T-helper 17 cell (primary cell): ENCODE results near the gene DAPK3. TPM values are rescaled to one million over a fixed set of nuclear protein-coding genes. Genes with fewer than 3 reads are reported as not detected.
"Not testable (repeated sequence)": the region's sequence is repeated elsewhere in the genome, so short reads cannot be mapped to it uniquely, and the experiment has no call there.

Experiments
- ATAC-seq: fragments of 150-1000 bp; cut with Tn5 transposase; 2 replicates; pipeline ENCODE4 v1.10.0; 2021; ENCODE audit warnings: mild to moderate bottlenecking, moderate library complexity
- DNase-seq, 3 donors: peaks; one replicate each; pipeline versions ENCODE4 v3.0.0 to v3.0.0-alpha.2; 2020 to 2021
- H3K9me3 ChIP-seq: one replicate; pipeline ENCODE4 v1.7.0; 2013; ENCODE audit warnings: low read length, mild to moderate bottlenecking; ENCODE audit not compliant: control insufficient read depth, poor library complexity, severe bottlenecking
- H3K27ac Mint-ChIP-seq: one replicate; pipeline ENCODE4 v1.8.0; 2022; ENCODE audit warnings: mild to moderate bottlenecking, moderate library complexity, mixed read lengths
- H3K27me3 Mint-ChIP-seq: one replicate; pipeline ENCODE4 v1.8.0; 2022; ENCODE audit warnings: mixed read lengths
- H3K36me3 Mint-ChIP-seq: one replicate; pipeline ENCODE4 v1.8.0; 2022; ENCODE audit warnings: low read depth, mixed read lengths
- H3K4me1 Mint-ChIP-seq: one replicate; pipeline ENCODE4 v1.8.0; 2022; ENCODE audit warnings: mild to moderate bottlenecking, mixed read lengths
- H3K4me3 Mint-ChIP-seq: one replicate; pipeline ENCODE4 v1.8.0; 2022; ENCODE audit warnings: mild to moderate bottlenecking, moderate library complexity, mixed read lengths
- total RNA-seq, 4 donors: library from RNA in 2 of 4; stranded (reverse) in 2 of 4; gene quantifications; one replicate each; pipeline ENCODE4 v1.2.3 and lab custom pipeline; 2022 to 2026

The DAPK3 gene
- total RNA-seq, 2 donors from 2014 or later: 28.7 to 31.3 TPM

- H3K9me3 ChIP-seq: peaks cover 2% of the 10 kb centered on the region
- Mint-ChIP-seq H3K27ac (peak overlapping the region; percentile 51), H3K36me3 (peaks cover 5% of the 10 kb centered on the region), H3K4me3 (peak overlapping the region; percentile 57), H3K4me1 (peaks cover 19% of the 10 kb centered on the region), H3K27me3 (no peaks in the 10 kb centered on the region)
- no peak for DNase-seq
- no peak for ATAC-seq
Measured at GRCh38 chr19:3979674-3980352, 8.9 kb upstream of the DAPK3 start.

GRCh38 chr19:3979289-3979673 lies 8.4 kb upstream of the DAPK3 start:
- Mint-ChIP-seq H3K4me3 (peak overlapping the region; percentile 69), H3K27ac (peak overlapping the region; percentile 51), H3K4me1 (peaks cover 16% of the 10 kb centered on the region), H3K36me3 (peaks cover 5% of the 10 kb centered on the region), H3K27me3 (no peaks in the 10 kb centered on the region)
- ATAC-seq (no peak), DNase-seq (no peak)
- H3K9me3 ChIP-seq: no peaks in the 10 kb centered on the region

GRCh38 chr19:3978145-3978544 lies 7.2 kb upstream of the DAPK3 start:
- no peak for ATAC-seq
- peaks cover 6% of the 10 kb centered on the region for H3K4me1 Mint-ChIP-seq
- H3K4me3 Mint-ChIP-seq: peak overlapping the region; percentile 13
- H3K9me3 ChIP-seq: no peaks in the 10 kb centered on the region
- H3K36me3 Mint-ChIP-seq: peaks cover 2% of the 10 kb centered on the region
- no peaks in the 10 kb centered on the region for H3K27me3 Mint-ChIP-seq
- DNase-seq: no peak
- H3K27ac Mint-ChIP-seq: no peak overlapping the region

GRCh38 chr19:3977242-3978143 lies 6.6 kb upstream of the DAPK3 start:
- peak overlapping the region; percentile 31 for H3K4me3 Mint-ChIP-seq
- DNase-seq: no peak
- no peaks in the 10 kb centered on the region for H3K27me3 Mint-ChIP-seq
- ATAC-seq: peak; percentile 8
- H3K4me1 Mint-ChIP-seq: peaks cover 3% of the 10 kb centered on the region
- peak overlapping the region; percentile 56 for H3K27ac Mint-ChIP-seq
- H3K9me3 ChIP-seq: no peaks in the 10 kb centered on the region
- peaks cover 2% of the 10 kb centered on the region for H3K36me3 Mint-ChIP-seq

GRCh38 chr19:3976495-3977241 lies 5.8 kb upstream of the DAPK3 start:
- peak; percentile 6 for ATAC-seq
- H3K4me3 Mint-ChIP-seq: peak overlapping the region; percentile 31
- no peaks in the 10 kb centered on the region for H3K9me3 ChIP-seq
- peaks cover 2% of the 10 kb centered on the region for H3K36me3 Mint-ChIP-seq
- peak overlapping the region; percentile 56 for H3K27ac Mint-ChIP-seq
- no peaks in the 10 kb centered on the region for H3K27me3 Mint-ChIP-seq
- H3K4me1 Mint-ChIP-seq: peaks cover 3% of the 10 kb centered on the region
- no peak for DNase-seq

GRCh38 chr19:3975637-3976087 lies 4.8 kb upstream of the DAPK3 start:
- Mint-ChIP-seq H3K27ac (peak overlapping the region; percentile 47), H3K4me3 (peak overlapping the region; percentile 52), H3K4me1 (peaks cover 2% of the 10 kb centered on the region), H3K27me3 (no peaks in the 10 kb centered on the region), H3K36me3 (peaks cover 2% of the 10 kb centered on the region)
- ATAC-seq (no peak), DNase-seq (no peak)
- no peaks in the 10 kb centered on the region for H3K9me3 ChIP-seq

- H3K4me1 Mint-ChIP-seq: peaks cover 8% of the 10 kb centered on the region
- H3K27ac Mint-ChIP-seq: peak overlapping the region; percentile 47
- H3K27me3 Mint-ChIP-seq: no peaks in the 10 kb centered on the region
- H3K36me3 Mint-ChIP-seq: peaks cover 2% of the 10 kb centered on the region
- H3K9me3 ChIP-seq: no peaks in the 10 kb centered on the region
- ATAC-seq (no peak), DNase-seq (no peak)
- H3K4me3 Mint-ChIP-seq: no peak overlapping the region
Measured at GRCh38 chr19:3975144-3975543, 4.2 kb upstream of the DAPK3 start.

- H3K27ac Mint-ChIP-seq: peak overlapping the region; percentile 96
- H3K4me3 Mint-ChIP-seq: peak overlapping the region; percentile 94
Measured at GRCh38 chr19:3970313-3970807, 539 bp downstream of the DAPK3 start.

GRCh38 chr19:3969435-3970312 lies 1.2 kb downstream of the DAPK3 start:
- H3K27me3 Mint-ChIP-seq: no peaks in the 10 kb centered on the region
- DNase-seq: no peak
- H3K36me3 Mint-ChIP-seq: peaks cover 4% of the 10 kb centered on the region
- H3K4me1 Mint-ChIP-seq: peaks cover 19% of the 10 kb centered on the region
- ATAC-seq: no peak
- peak overlapping the region; percentile 96 for H3K27ac Mint-ChIP-seq
- peak overlapping the region; percentile 94 for H3K4me3 Mint-ChIP-seq
- H3K9me3 ChIP-seq: no peaks in the 10 kb centered on the region

More at GRCh38 chr19:3970313-3970807, 539 bp downstream of the DAPK3 start:
- H3K27me3 Mint-ChIP-seq: no peaks in the 10 kb centered on the region
- H3K9me3 ChIP-seq: no peaks in the 10 kb centered on the region
- peaks cover 19% of the 10 kb centered on the region for H3K4me1 Mint-ChIP-seq
- ATAC-seq (peak; percentile 11), DNase-seq (no peak)
- H3K36me3 Mint-ChIP-seq: peaks cover 4% of the 10 kb centered on the region

GRCh38 chr19:3968556-3969434 lies 2.1 kb downstream of the DAPK3 start:
- Mint-ChIP-seq H3K36me3 (peaks cover 4% of the 10 kb centered on the region), H3K27me3 (no peaks in the 10 kb centered on the region), H3K4me1 (peaks cover 19% of the 10 kb centered on the region), H3K4me3 (peak overlapping the region; percentile 94), H3K27ac (peak overlapping the region; percentile 96)
- DNase-seq: no peak
- no peaks in the 10 kb centered on the region for H3K9me3 ChIP-seq
- no peak for ATAC-seq

GRCh38 chr19:3967983-3968382 lies 2.9 kb downstream of the DAPK3 start:
- not testable (repeated sequence) for DNase-seq, ATAC-seq, H3K9me3 ChIP-seq, H3K36me3 Mint-ChIP-seq, H3K27me3 Mint-ChIP-seq, H3K4me3 Mint-ChIP-seq
- peaks cover 19% of the 10 kb centered on the region for H3K4me1 Mint-ChIP-seq
- H3K27ac Mint-ChIP-seq: peak overlapping the region; percentile 53
